AG04450 (cell line): Measurements from ENCODE around the gene ZNF213. TPM values are rescaled to one million over a fixed set of nuclear protein-coding genes. Genes with fewer than 3 reads are reported as not detected.

Experiments used
- CTCF ChIA-PET: fragments of 300-600, 350-600 bp; formaldehyde crosslinking; extraction: SDS; loops from one replicate; lab custom pipeline; 2022; ENCODE audit warnings: antibody characterized with exemption, inconsistent platforms; lab: Charles Lee
- POLR2A ChIA-PET: fragments of 350-600 bp; formaldehyde crosslinking; extraction: SDS; loops from one replicate; lab custom pipeline; 2021; ENCODE audit warnings: antibody characterized with exemption, inconsistent platforms; lab: Yijun Ruan, JAX
- DNase-seq: peaks from one replicate; pipeline ENCODE4 v3.0.0-alpha.2; 2011; ENCODE audit warnings: low read depth, low spot score
- H3K27ac ChIP-seq: one replicate; pipeline ENCODE4 v1.5.1; 2012; ENCODE audit warnings: low read depth, low read length, control low read depth
- H3K27me3 ChIP-seq: one replicate; pipeline ENCODE4 v1.6.0; 2012; ENCODE audit warnings: low read length; ENCODE audit not compliant: control insufficient read depth, insufficient read depth
- H3K4me3 ChIP-seq: 2 replicates; pipeline ENCODE4 v1.5.1; 2011; ENCODE audit warnings: mild to moderate bottlenecking, low read depth, low read length, control low read depth
- H3K9me3 ChIP-seq: 2 replicates; pipeline ENCODE4 v1.5.1; 2012; ENCODE audit warnings: low read length; ENCODE audit not compliant: control insufficient read depth, insufficient read depth
- CTCF ChIP-seq: IDR thresholded peaks from 2 replicates; pipeline ENCODE4 v1.5.1; 2011; ENCODE audit warnings: low read depth, low read length, control low read depth, inconsistent platforms
- polyA plus RNA-seq: library from polyadenylated mRNA; depleted of rRNA; stranded (reverse); fragments of >200 nt; gene quantifications from 2 replicates; pipeline ENCODE4 v1.2.3, GENCODE V29; 2011

ZNF213 gene
- polyA plus RNA-seq, 1 experiment = 0.47 TPM

- TF ChIP-seq CTCF = peak; percentile 95
- peak overlapping the region; percentile 61 for H3K27ac ChIP-seq
- ChIA-PET CTCF (interaction anchor here (0.6 to 6.7 kb wide), 26 partner anchors 9 to 967 kb away, joined by 3 to 57 read pairs (median 4); partner anchors contain the start of genes TNFRSF12A, ZNF205 and ZSCAN10), POLR2A (interaction anchor here (0.8 to 1.6 kb wide), 6 partner anchors 21 to 99 kb away, joined by 3 to 6 read pairs (median 4); no protein-coding TSS in a partner anchor)
- peaks cover 2% of the 10 kb centered on the region; the same call in 1 of the 2 replicates for H3K9me3 ChIP-seq
- peak; percentile 70 for DNase-seq
- H3K27me3 ChIP-seq = no peaks in the 10 kb centered on the region
- H3K4me3 ChIP-seq = peak overlapping the region; percentile 49
Observed at GRCh38 chr16:3129137-3130131, 5.4 kb upstream of the ZNF213 start.

GRCh38 chr16:3131755-3132377 lies 3.0 kb upstream of the ZNF213 start:
- Histone ChIP-seq H3K9me3 (peaks cover 3% of the 10 kb centered on the region; the same call in 1 of the 2 replicates), H3K27ac (no peak overlapping the region), H3K4me3 (no peak overlapping the region), H3K27me3 (no peaks in the 10 kb centered on the region)
- POLR2A ChIA-PET = no interaction called here
- CTCF ChIA-PET = interaction anchor here (0.5 to 1.9 kb wide), 10 partner anchors 8 to 306 kb away, joined by 3 to 8 read pairs (median 5); no protein-coding TSS in a partner anchor
- DNase-seq = no peak
- peak; percentile 68 for TF ChIP-seq CTCF

GRCh38 chr16:3133844-3134243 lies 985 bp upstream of the ZNF213 start:
- DNase-seq = no peak
- Histone ChIP-seq H3K27me3 (no peaks in the 10 kb centered on the region), H3K27ac (peak overlapping the region; percentile 85), H3K4me3 (peak overlapping the region; percentile 97), H3K9me3 (peaks cover 3% of the 10 kb centered on the region; the same call in 1 of the 2 replicates)
- POLR2A ChIA-PET = interaction anchor here (2.3 to 2.4 kb wide), 2 partner anchors 8 to 15 kb away, joined by 12 to 27 read pairs; no protein-coding TSS in a partner anchor
- CTCF ChIA-PET = interaction anchor here (0.8 to 1.2 kb wide), 4 partner anchors 16 to 102 kb away, joined by 3 to 4 read pairs (median 3); partner anchors contain the start of gene BICDL2
- TF ChIP-seq CTCF = no peak

GRCh38 chr16:3135126-3135715 lies 392 bp downstream of the ZNF213 start:
- no peak for DNase-seq
- Histone ChIP-seq H3K27me3 (no peaks in the 10 kb centered on the region), H3K4me3 (peak overlapping the region; percentile 81), H3K9me3 (peaks cover 3% of the 10 kb centered on the region; the same call in 1 of the 2 replicates), H3K27ac (peak overlapping the region; percentile 39)
- CTCF ChIA-PET = interaction anchor here (0.6 to 1.2 kb wide), 4 partner anchors 11 to 93 kb away, joined by 3 read pairs; no protein-coding TSS in a partner anchor
- TF ChIP-seq CTCF = no peak
- POLR2A ChIA-PET = interaction anchor here (0.6 to 2.4 kb wide), 7 partner anchors 10 to 76 kb away, joined by 3 to 27 read pairs (median 4); no protein-coding TSS in a partner anchor
